ENCODE results near the gene C6orf62.

DNA sequence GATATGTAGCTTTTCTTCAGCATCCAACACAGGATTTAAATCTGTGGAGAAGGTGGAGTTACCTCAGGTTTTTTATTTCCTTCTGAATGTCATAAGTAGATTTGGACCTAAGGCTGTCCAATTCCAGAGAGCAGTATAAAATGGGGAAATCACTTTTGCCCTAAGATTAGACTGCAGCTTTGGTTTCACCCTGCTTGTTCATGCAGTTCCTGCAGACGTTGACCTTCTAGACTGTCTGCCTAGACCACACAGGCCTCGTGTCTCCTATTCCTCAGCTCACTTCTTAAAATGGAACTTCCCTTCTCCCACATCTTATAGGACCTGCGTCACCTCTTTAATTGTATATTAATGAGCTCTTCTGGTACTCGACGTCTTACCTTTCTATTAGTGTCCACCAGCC is 26.0 kb upstream of the C6orf62 start:
- TF ChIP-seq, protein P1, sequence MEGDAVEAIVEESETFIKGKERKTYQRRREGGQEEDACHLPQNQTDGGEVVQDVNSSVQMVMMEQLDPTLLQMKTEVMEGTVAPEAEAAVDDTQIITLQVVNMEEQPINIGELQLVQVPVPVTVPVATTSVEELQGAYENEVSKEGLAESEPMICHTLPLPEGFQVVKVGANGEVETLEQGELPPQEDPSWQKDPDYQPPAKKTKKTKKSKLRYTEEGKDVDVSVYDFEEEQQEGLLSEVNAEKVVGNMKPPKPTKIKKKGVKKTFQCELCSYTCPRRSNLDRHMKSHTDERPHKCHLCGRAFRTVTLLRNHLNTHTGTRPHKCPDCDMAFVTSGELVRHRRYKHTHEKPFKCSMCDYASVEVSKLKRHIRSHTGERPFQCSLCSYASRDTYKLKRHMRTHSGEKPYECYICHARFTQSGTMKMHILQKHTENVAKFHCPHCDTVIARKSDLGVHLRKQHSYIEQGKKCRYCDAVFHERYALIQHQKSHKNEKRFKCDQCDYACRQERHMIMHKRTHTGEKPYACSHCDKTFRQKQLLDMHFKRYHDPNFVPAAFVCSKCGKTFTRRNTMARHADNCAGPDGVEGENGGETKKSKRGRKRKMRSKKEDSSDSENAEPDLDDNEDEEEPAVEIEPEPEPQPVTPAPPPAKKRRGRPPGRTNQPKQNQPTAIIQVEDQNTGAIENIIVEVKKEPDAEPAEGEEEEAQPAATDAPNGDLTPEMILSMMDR (conservative IDR thresholded peaks at IDR 0.05): no peak
- no peak for TF ChIP-seq ZFX (IDR thresholded peaks at IDR 0.05)

All from C4-2B (cell line).